Neural cell (in vitro differentiated cells): ENCODE results near the gene GUCA1A.

Experiments
- MXI1 ChIP-seq: fragments of 450-650 bp; conservative IDR thresholded peaks from 2 replicates; pipeline ENCODE4 v1.6.1; 2014; ENCODE audit warnings: antibody characterized with exemption, mild to moderate bottlenecking; ENCODE audit not compliant: poor library complexity, severe bottlenecking
- TAF1 ChIP-seq: IDR thresholded peaks from 2 replicates; pipeline ENCODE4 v1.6.1; 2012; ENCODE audit warnings: low read depth
- TF ChIP-seq, protein P1 (sequence below): fragments of 450-650 bp; IDR thresholded peaks from 2 replicates; pipeline ENCODE4 v1.5.1; 2014; ENCODE audit warnings: antibody characterized with exemption, mild to moderate bottlenecking, moderate library complexity; ENCODE audit not compliant: poor library complexity, severe bottlenecking
- TF ChIP-seq, protein P2 (sequence below): IDR thresholded peaks from 2 replicates; pipeline ENCODE4 v1.6.1; 2012; ENCODE audit warnings: borderline replicate concordance

DNA sequence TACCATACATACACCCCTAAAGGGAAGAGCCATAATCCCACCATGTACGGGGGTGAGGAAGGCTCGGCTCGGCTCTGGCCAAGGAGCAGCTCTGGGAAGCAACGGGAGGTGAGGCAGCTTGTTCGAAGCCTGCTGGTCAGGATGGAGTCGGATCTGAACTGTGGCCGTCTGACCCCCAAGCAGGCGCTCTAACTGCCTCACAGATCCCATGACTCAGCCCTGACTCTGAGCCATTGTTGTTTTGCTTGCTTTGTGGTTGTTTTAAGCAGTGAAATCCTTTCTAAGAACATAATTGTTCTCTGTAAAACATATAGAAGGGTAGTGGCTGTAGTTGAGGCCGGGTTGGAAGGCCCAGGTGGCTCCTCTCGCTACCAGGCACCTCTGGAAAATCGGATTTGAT is 41.6 kb upstream of the GUCA1A start:
- TF ChIP-seq MXI1 = no peak
- TF ChIP-seq, protein P1, sequence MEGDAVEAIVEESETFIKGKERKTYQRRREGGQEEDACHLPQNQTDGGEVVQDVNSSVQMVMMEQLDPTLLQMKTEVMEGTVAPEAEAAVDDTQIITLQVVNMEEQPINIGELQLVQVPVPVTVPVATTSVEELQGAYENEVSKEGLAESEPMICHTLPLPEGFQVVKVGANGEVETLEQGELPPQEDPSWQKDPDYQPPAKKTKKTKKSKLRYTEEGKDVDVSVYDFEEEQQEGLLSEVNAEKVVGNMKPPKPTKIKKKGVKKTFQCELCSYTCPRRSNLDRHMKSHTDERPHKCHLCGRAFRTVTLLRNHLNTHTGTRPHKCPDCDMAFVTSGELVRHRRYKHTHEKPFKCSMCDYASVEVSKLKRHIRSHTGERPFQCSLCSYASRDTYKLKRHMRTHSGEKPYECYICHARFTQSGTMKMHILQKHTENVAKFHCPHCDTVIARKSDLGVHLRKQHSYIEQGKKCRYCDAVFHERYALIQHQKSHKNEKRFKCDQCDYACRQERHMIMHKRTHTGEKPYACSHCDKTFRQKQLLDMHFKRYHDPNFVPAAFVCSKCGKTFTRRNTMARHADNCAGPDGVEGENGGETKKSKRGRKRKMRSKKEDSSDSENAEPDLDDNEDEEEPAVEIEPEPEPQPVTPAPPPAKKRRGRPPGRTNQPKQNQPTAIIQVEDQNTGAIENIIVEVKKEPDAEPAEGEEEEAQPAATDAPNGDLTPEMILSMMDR = no peak
- TF ChIP-seq, protein P2, sequence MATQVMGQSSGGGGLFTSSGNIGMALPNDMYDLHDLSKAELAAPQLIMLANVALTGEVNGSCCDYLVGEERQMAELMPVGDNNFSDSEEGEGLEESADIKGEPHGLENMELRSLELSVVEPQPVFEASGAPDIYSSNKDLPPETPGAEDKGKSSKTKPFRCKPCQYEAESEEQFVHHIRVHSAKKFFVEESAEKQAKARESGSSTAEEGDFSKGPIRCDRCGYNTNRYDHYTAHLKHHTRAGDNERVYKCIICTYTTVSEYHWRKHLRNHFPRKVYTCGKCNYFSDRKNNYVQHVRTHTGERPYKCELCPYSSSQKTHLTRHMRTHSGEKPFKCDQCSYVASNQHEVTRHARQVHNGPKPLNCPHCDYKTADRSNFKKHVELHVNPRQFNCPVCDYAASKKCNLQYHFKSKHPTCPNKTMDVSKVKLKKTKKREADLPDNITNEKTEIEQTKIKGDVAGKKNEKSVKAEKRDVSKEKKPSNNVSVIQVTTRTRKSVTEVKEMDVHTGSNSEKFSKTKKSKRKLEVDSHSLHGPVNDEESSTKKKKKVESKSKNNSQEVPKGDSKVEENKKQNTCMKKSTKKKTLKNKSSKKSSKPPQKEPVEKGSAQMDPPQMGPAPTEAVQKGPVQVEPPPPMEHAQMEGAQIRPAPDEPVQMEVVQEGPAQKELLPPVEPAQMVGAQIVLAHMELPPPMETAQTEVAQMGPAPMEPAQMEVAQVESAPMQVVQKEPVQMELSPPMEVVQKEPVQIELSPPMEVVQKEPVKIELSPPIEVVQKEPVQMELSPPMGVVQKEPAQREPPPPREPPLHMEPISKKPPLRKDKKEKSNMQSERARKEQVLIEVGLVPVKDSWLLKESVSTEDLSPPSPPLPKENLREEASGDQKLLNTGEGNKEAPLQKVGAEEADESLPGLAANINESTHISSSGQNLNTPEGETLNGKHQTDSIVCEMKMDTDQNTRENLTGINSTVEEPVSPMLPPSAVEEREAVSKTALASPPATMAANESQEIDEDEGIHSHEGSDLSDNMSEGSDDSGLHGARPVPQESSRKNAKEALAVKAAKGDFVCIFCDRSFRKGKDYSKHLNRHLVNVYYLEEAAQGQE = no peak
- no peak for TF ChIP-seq TAF1
